A673 (cell line): ENCODE data around the gene TEKTIP1.

Experiments
- EZH2 ChIP-seq: fragments of 200-600 bp; sonication (generic); IDR thresholded peaks from 2 replicates; pipeline ENCODE4 v1.6.1; 2017; ENCODE audit warnings: borderline replicate concordance, low read depth, mild to moderate bottlenecking, mixed read lengths, antibody characterized with exemption, low read length; ENCODE audit not compliant: poor library complexity, severe bottlenecking
- TF ChIP-seq, protein P1 (sequence below): fragments of 300-800, 200-600 bp; sonication (generic); conservative IDR thresholded peaks from 2 replicates; pipeline ENCODE4 v1.5.1; 2017; ENCODE audit warnings: low read depth, mild to moderate bottlenecking, antibody characterized with exemption, low read length, moderate library complexity, mixed read lengths

- TF ChIP-seq, protein P1, sequence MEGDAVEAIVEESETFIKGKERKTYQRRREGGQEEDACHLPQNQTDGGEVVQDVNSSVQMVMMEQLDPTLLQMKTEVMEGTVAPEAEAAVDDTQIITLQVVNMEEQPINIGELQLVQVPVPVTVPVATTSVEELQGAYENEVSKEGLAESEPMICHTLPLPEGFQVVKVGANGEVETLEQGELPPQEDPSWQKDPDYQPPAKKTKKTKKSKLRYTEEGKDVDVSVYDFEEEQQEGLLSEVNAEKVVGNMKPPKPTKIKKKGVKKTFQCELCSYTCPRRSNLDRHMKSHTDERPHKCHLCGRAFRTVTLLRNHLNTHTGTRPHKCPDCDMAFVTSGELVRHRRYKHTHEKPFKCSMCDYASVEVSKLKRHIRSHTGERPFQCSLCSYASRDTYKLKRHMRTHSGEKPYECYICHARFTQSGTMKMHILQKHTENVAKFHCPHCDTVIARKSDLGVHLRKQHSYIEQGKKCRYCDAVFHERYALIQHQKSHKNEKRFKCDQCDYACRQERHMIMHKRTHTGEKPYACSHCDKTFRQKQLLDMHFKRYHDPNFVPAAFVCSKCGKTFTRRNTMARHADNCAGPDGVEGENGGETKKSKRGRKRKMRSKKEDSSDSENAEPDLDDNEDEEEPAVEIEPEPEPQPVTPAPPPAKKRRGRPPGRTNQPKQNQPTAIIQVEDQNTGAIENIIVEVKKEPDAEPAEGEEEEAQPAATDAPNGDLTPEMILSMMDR = no peak
- TF ChIP-seq EZH2 = no peak
Observed at GRCh38 chr19:3528080-3528479, 10.9 kb upstream of the TEKTIP1 start.
